Epidermal melanocyte (primary cell): ENCODE measurements around the gene POLA1.
"Not testable (repeated sequence)": the region's sequence is repeated elsewhere in the genome, so short reads cannot be mapped to it uniquely, and the experiment has no call there.

Source experiments
- DNase-seq: peaks from one replicate; pipeline ENCODE4 v3.0.0; 2011; ENCODE audit warnings: low spot score; ENCODE audit not compliant: insufficient read length

Gene POLA1

GRCh38 chrX:24799565-24799964, 105.8 kb downstream of the POLA1 start:
- DNase-seq: no peak

GRCh38 chrX:24805201-24805600, 111.5 kb downstream of the POLA1 start:
- DNase-seq: no peak

- DNase-seq: not testable (repeated sequence)
Measured at GRCh38 chrX:24819807-24820206, 126.1 kb downstream of the POLA1 start.

- no peak for DNase-seq
Measured at GRCh38 chrX:24828147-24828546, 134.4 kb downstream of the POLA1 start.

GRCh38 chrX:24828600-24828999, 134.9 kb downstream of the POLA1 start:
- DNase-seq: no peak

GRCh38 chrX:24833695-24834094, 140.0 kb downstream of the POLA1 start:
- DNase-seq: no peak

- no peak for DNase-seq
Measured at GRCh38 chrX:24837966-24838365, 144.2 kb downstream of the POLA1 start.

- no peak for DNase-seq
Measured at GRCh38 chrX:24838629-24839028, 144.9 kb downstream of the POLA1 start.

GRCh38 chrX:24839331-24839730, 145.6 kb downstream of the POLA1 start:
- DNase-seq: no peak

GRCh38 chrX:24842486-24842885, 148.8 kb downstream of the POLA1 start:
- no peak for DNase-seq

GRCh38 chrX:24846550-24847150, 152.9 kb downstream of the POLA1 start:
- no peak for DNase-seq

- DNase-seq: no peak
Measured at GRCh38 chrX:24851289-24851688, 157.6 kb downstream of the POLA1 start.

GRCh38 chrX:24851780-24852179, 158.1 kb downstream of the POLA1 start:
- DNase-seq: no peak

GRCh38 chrX:24858004-24858746, 164.5 kb downstream of the POLA1 start:
- no peak for DNase-seq

- no peak for DNase-seq
Measured at GRCh38 chrX:24859211-24859841, 165.6 kb downstream of the POLA1 start.

GRCh38 chrX:24860140-24860539, 166.4 kb downstream of the POLA1 start:
- DNase-seq: no peak

- no peak for DNase-seq
Measured at GRCh38 chrX:24862343-24862742, 168.6 kb downstream of the POLA1 start.

- not testable (repeated sequence) for DNase-seq
Measured at GRCh38 chrX:24863779-24864178, 170.1 kb downstream of the POLA1 start.

- DNase-seq: no peak
Measured at GRCh38 chrX:24870143-24870542, 176.4 kb downstream of the POLA1 start.

- no peak for DNase-seq
Measured at GRCh38 chrX:24874604-24875247, 181.0 kb downstream of the POLA1 start.

GRCh38 chrX:24876530-24877287, 183.0 kb downstream of the POLA1 start:
- no peak for DNase-seq
